ENCODE measurements around the gene RBCK1. TPM values are rescaled to one million over a fixed set of nuclear protein-coding genes. Genes with fewer than 3 reads are reported as not detected.

The RBCK1 gene
- total and polyA plus RNA-seq, 9 of the 15 experiments (the other 6 are each of a cell fraction or from before 2014, with no cell fraction given) = 5.9 to 59.3 (median 26.5) TPM

- intact Hi-C loops (cut with micrococcal nuclease) = no loop called here
Observed at GRCh38 chr20:388034-388994, 19.8 kb upstream of the RBCK1 start.

More at GRCh38 chr20:388034-388994, 19.8 kb upstream of the RBCK1 start:
- Histone ChIP-seq H3K79me2 (ENCODE audit: control insufficient read depth, insufficient read depth, low read length) (peaks cover 57% of the 10 kb centered on the region), H3K9ac (ENCODE audit: insufficient read depth in 1 of 2, low read depth in 2 of 2, low read length in 2 of 2) (peak overlapping the region in 1 of 2 experiments; percentile 58; a peak in 1 of 4 replicates), H3K27me3 (ENCODE audit: control insufficient read depth in 2 of 2, insufficient read depth in 2 of 2, low read length in 2 of 2) (no peaks in the 10 kb centered on the region), H2AFZ (ENCODE audit: low read depth, low read length) (no peak overlapping the region), H3K4me2 (ENCODE audit: insufficient read depth, low read length) (no peak overlapping the region), H3K9me1 (ENCODE audit: control insufficient read depth, insufficient read depth, low read length) (no peaks in the 10 kb centered on the region), H3K4me3 (no peak overlapping the region), H3K4me1 (replicated peaks in 1 of 2; ENCODE audit: control insufficient read depth in 2 of 2, insufficient read depth in 2 of 2, low read length in 2 of 2) (peaks cover 6 to 8% of the 10 kb centered on the region in 2 experiments; a peak in 4 of 5 replicates), H3K27ac (ENCODE audit: extremely low read depth, low read depth, low read length) (no peak overlapping the region), H3K36me3 (ENCODE audit: control insufficient read depth, insufficient read depth, low read length) (peaks cover 84% of the 10 kb centered on the region), H3K9me3 (replicated peaks; ENCODE audit: control insufficient read depth, insufficient read depth, low read depth, low read length) (no peaks in the 10 kb centered on the region), H4K20me1 (replicated peaks; ENCODE audit: control insufficient read depth, insufficient read depth, low read length) (no peaks in the 10 kb centered on the region)
- CTCF ChIA-PET (ENCODE audit: low intra/inter-chr PET ratio) = no interaction called here
- 87% methylated on average over 6 of the region's 21 CpGs for WGBS (ENCODE audit: insufficient coverage, low coverage, missing lambda C conversion rate)
- TSS peak; percentile 2 for BruUV-seq (replicated peaks)
- FAIRE-seq (no peak), ATAC-seq (no peak), DNase-seq (ENCODE audit: extremely low read depth in 1 of 4, low spot score in 3 of 4) (no peak)
- in situ Hi-C loops (cut with MboI) = no loop called here
- TF ChIP-seq SIN3A (IDR thresholded peaks at IDR 0.05; ENCODE audit: borderline replicate concordance in 2 of 2, control insufficient read depth in 1 of 2, low read depth in 2 of 2, low read length in 2 of 2) (no peak), RBFOX2 (IDR thresholded peaks at IDR 0.05; ENCODE audit: low read depth, low read length) (peak; percentile 86), THRB (CRISPR knock-in tag; conservative IDR thresholded peaks at IDR 0.05) (peak; percentile 80), RBM22 (IDR thresholded peaks at IDR 0.05; ENCODE audit: low read depth, low read length, poor library complexity, severe bottlenecking) (peak; percentile 97), HSF4 (CRISPR knock-in tag; IDR thresholded peaks at IDR 0.05; ENCODE audit: borderline replicate concordance) (no peak), FOXA3 (CRISPR knock-in tag; conservative IDR thresholded peaks at IDR 0.05 in 1 of 2, IDR thresholded peaks at IDR 0.05 in 1 of 2) (peak in 1 of 2 experiments; percentile 4; a peak in 1 of 4 replicates), SP1 (CRISPR knock-in tag; IDR thresholded peaks at IDR 0.05) (0 out of 2 replicates have a peak, but pooled peaks have one; percentile 25), POLR2B (IDR thresholded peaks at IDR 0.05; ENCODE audit: low read depth, partially characterized antibody) (peak; percentile 53), GABPB2 (CRISPR knock-in tag; conservative IDR thresholded peaks at IDR 0.05) (0 out of 2 replicates have a peak, but pooled peaks have one; percentile 68), POLR2G (IDR thresholded peaks at IDR 0.05; ENCODE audit: low read depth, low read length) (peak; percentile 86), HBP1 (CRISPR knock-in tag; IDR thresholded peaks at IDR 0.05) (peak; percentile 88; the same call in 1 of the 2 replicates), ZNF3 (CRISPR knock-in tag; IDR thresholded peaks at IDR 0.05) (0 out of 2 replicates have a peak, but pooled peaks have one; percentile 29), ZNF780A (CRISPR knock-in tag; IDR thresholded peaks at IDR 0.05) (0 out of 2 replicates have a peak, but pooled peaks have one; percentile 20), ZNF146 (CRISPR knock-in tag; IDR thresholded peaks at IDR 0.05; ENCODE audit: unreplicated experiment) (no peak), BCOR (IDR thresholded peaks at IDR 0.05) (0 out of 2 replicates have a peak, but pooled peaks have one; percentile 25), OTX1 (CRISPR knock-in tag; IDR thresholded peaks at IDR 0.05) (peak; percentile 75; the same call in 1 of the 2 replicates), SMAD1 (IDR thresholded peaks at IDR 0.05; ENCODE audit: low read depth, low read length, partially characterized antibody) (no peak)
- POLR2A ChIA-PET = interaction anchor here (0.6 to 7.6 kb wide), 8 partner anchors 9 to 617 kb away, joined by 3 to 95 read pairs (median 3); no protein-coding TSS in a partner anchor
